Activated naive CD8-positive, alpha-beta T cell treated with anti-CD3 and anti-CD28 coated beads, Interleukin-2, amount 50 U/mL, for 24 hours (primary cell): ENCODE measurements around the gene UNC79.

Source experiments
- ATAC-seq: fragments of 150-1000 bp; cut with Tn5 transposase; one replicate; pipeline ENCODE4 v1.10.0; 2021
- DNase-seq: peaks from one replicate; pipeline ENCODE4 v3.0.0; 2021
- H3K27ac Mint-ChIP-seq: one replicate; pipeline ENCODE4 v1.8.0; 2021; ENCODE audit warnings: mild to moderate bottlenecking, mixed read lengths
- H3K27me3 Mint-ChIP-seq: one replicate; pipeline ENCODE4 v1.8.0; 2021; ENCODE audit warnings: mixed read lengths
- H3K36me3 Mint-ChIP-seq: one replicate; pipeline ENCODE4 v1.8.0; 2021; ENCODE audit warnings: low read depth, mixed read lengths
- H3K4me1 Mint-ChIP-seq: one replicate; pipeline ENCODE4 v1.8.0; 2021; ENCODE audit warnings: mixed read lengths
- H3K4me3 Mint-ChIP-seq: one replicate; pipeline ENCODE4 v1.8.0; 2021; ENCODE audit warnings: mild to moderate bottlenecking, moderate library complexity, mixed read lengths
- H3K9me3 Mint-ChIP-seq: one replicate; pipeline ENCODE4 v1.8.0; 2021; ENCODE audit warnings: mixed read lengths

Gene UNC79

DNA sequence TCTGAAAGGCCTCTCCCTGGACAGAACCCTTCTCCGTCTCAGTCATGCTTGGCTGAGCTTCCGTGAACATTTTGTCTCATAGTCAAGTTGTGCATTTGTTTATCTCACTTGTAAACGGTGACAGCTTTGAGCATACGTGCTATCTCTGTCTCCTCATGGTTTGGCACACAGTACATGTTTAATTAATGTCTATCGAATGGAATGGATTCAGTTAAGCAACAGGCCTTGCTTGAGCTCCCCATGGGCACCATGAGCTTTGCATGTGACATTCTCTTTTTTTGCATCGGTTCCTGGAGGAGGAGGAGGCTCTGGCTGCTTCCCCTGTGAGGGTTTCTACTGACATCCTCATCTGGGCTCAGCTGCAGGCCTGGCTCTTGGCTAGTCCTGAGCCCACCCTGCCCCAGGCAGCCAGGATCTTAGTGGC lies 277.6 kb downstream of the UNC79 start:
- H3K27me3 Mint-ChIP-seq = no peaks in the 10 kb centered on the region
- no peaks in the 10 kb centered on the region for H3K4me1 Mint-ChIP-seq
- no peaks in the 10 kb centered on the region for H3K9me3 Mint-ChIP-seq
- ATAC-seq (no peak), DNase-seq (no peak)
- H3K4me3 Mint-ChIP-seq = no peak overlapping the region
- H3K36me3 Mint-ChIP-seq = no peaks in the 10 kb centered on the region
- H3K27ac Mint-ChIP-seq = no peak overlapping the region

GRCh38 chr14:93708800-93709199 lies 278.1 kb downstream of the UNC79 start:
- Mint-ChIP-seq H3K4me3 (no peak overlapping the region), H3K36me3 (no peaks in the 10 kb centered on the region), H3K9me3 (no peaks in the 10 kb centered on the region), H3K4me1 (no peaks in the 10 kb centered on the region), H3K27me3 (no peaks in the 10 kb centered on the region), H3K27ac (no peak overlapping the region)
- no peak for ATAC-seq
- no peak for DNase-seq

- Mint-ChIP-seq H3K27ac (no peak overlapping the region), H3K36me3 (no peaks in the 10 kb centered on the region), H3K4me1 (no peaks in the 10 kb centered on the region), H3K4me3 (no peak overlapping the region), H3K27me3 (no peaks in the 10 kb centered on the region), H3K9me3 (no peaks in the 10 kb centered on the region)
- DNase-seq (no peak), ATAC-seq (no peak)
Measured at GRCh38 chr14:93709249-93709648, 278.5 kb downstream of the UNC79 start.

- no peaks in the 10 kb centered on the region for H3K9me3 Mint-ChIP-seq
- no peaks in the 10 kb centered on the region for H3K27me3 Mint-ChIP-seq
- no peaks in the 10 kb centered on the region for H3K36me3 Mint-ChIP-seq
- ATAC-seq = no peak
- no peaks in the 10 kb centered on the region for H3K4me1 Mint-ChIP-seq
- H3K27ac Mint-ChIP-seq = no peak overlapping the region
- DNase-seq = no peak
- H3K4me3 Mint-ChIP-seq = no peak overlapping the region
Measured at GRCh38 chr14:93712079-93712837, 281.5 kb downstream of the UNC79 start.

DNA sequence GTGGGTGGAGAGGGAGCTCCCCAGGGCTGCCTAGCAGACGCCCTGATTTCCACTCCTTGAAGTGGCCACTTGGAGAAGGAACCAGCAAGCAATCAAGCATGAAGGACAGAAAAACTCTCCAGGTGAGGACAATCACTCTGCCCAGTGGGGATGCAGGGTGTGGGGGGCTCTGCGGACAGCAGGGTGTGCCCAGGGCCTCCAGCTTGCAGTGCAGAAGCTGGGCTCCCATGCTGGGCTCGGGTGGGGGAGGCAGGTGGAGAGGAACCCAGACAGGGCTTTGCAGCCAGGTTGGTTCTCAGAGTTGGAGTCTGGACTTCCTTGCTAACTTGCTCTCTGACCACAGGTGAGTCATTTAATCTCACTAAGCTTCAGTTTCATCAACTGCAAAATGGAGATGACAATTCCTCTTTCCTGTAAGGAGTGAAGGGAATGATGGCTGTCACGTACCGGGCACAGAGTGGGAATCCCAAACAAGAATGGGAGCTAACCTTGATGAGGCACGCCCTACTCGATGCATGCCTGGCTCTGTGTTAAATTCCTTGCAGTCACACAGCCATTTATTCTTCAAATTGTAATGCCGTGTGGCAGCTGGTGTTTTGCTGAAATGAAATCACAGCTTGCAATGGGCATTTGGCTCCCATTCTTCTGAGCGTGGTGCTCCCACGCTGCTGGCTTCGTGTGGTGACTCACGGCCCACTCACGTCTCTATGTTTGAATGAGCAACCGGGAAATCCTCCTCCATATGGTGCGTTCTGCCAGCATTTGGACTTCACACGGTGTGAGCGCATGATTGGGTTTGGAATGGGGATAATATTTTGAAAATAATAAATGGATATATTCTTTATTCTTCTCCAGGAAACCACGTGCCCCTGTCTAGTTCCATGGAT lies 282.3 kb downstream of the UNC79 start:
- Mint-ChIP-seq H3K27me3 (no peaks in the 10 kb centered on the region), H3K36me3 (no peaks in the 10 kb centered on the region)
- DNase-seq = no peak

DNA sequence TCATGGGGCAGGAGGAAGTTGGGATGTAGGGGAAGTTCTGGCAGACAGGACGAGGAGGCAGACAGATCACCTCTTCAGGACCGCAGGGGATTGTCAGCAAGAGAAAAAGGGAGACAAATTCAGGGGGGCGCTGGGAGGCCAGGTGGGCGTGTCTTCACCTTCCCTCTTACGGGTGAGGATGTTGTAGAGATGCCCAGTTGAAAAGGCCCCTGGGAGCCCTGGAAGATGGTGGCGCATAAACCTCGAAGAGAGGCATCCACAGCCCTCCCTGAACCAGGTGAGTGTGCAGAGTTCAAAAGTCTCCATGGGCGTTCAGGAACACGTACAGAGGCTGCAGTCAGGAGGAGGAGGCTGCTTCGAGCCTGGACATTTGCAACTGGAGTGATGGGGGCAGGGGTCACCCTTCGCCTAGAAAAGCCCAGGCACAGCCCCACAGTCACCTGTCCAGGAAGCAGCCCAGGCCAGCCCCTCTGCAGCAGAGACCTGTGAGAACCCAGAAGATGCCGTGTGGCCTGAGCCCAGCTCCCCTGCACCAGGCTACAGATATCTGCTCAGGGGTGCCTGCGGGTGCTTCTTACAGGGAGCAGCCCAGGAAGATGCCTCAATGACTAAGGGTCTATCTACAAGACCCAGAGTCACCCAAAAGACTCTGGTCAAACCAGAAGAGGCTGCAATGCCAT lies 283.1 kb downstream of the UNC79 start:
- H3K36me3 Mint-ChIP-seq = no peaks in the 10 kb centered on the region
- ATAC-seq = no peak
- no peaks in the 10 kb centered on the region for H3K4me1 Mint-ChIP-seq
- no peak for DNase-seq
- H3K27me3 Mint-ChIP-seq = no peaks in the 10 kb centered on the region
- no peaks in the 10 kb centered on the region for H3K9me3 Mint-ChIP-seq
- H3K27ac Mint-ChIP-seq = no peak overlapping the region
- H3K4me3 Mint-ChIP-seq = no peak overlapping the region

More for the DNA sequence above, 282.3 kb downstream of the UNC79 start:
- ATAC-seq = no peak
- Mint-ChIP-seq H3K27ac (no peak overlapping the region), H3K4me1 (no peaks in the 10 kb centered on the region), H3K4me3 (no peak overlapping the region), H3K9me3 (no peaks in the 10 kb centered on the region)

GRCh38 chr14:93714605-93715004 lies 283.9 kb downstream of the UNC79 start:
- H3K9me3 Mint-ChIP-seq = no peaks in the 10 kb centered on the region
- DNase-seq = no peak
- no peaks in the 10 kb centered on the region for H3K27me3 Mint-ChIP-seq
- no peak overlapping the region for H3K4me3 Mint-ChIP-seq
- H3K27ac Mint-ChIP-seq = no peak overlapping the region
- no peaks in the 10 kb centered on the region for H3K4me1 Mint-ChIP-seq
- H3K36me3 Mint-ChIP-seq = no peaks in the 10 kb centered on the region
- no peak for ATAC-seq

GRCh38 chr14:93715279-93715927 lies 284.7 kb downstream of the UNC79 start:
- no peak for ATAC-seq
- H3K4me3 Mint-ChIP-seq = no peak overlapping the region
- no peaks in the 10 kb centered on the region for H3K4me1 Mint-ChIP-seq
- DNase-seq = no peak
- no peaks in the 10 kb centered on the region for H3K9me3 Mint-ChIP-seq
- H3K36me3 Mint-ChIP-seq = no peaks in the 10 kb centered on the region
- no peaks in the 10 kb centered on the region for H3K27me3 Mint-ChIP-seq
- no peak overlapping the region for H3K27ac Mint-ChIP-seq

DNA sequence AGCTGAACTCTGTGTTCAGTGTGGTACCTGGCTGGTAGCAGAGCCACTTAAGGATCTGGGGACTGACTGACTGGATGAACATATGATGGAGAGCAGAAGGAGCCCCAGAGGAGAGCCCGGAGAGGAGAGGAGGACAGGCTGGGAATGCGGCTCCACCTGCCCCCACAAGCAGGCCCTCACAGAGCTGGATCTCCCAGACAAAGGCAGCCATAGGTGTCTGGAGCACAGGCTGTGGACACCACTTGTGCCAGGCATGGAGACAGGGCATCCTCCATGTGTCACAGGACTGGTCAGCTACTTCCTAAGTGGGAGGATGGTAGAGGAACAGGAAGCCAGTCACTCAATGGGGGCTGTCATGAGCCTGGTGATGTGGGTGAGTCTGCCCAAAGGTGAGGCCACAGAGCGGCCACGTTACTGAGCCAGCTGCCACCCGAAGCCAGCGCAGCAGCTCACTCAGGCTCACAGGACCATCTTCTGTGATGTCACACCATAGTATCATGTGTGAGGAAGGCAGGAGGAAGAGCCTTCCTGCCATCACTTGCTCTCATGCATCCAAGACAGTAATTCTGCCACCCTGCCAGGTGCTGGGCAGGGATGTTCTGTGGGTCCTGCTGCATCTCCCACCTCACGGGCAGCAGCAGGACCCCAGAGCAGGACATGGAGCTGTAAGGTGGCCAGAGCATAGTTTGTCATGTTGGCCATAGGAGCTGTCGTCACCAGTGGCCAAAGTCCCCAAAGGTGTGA lies 285.4 kb downstream of the UNC79 start:
- Mint-ChIP-seq H3K27ac (no peak overlapping the region), H3K36me3 (no peaks in the 10 kb centered on the region), H3K4me1 (no peaks in the 10 kb centered on the region), H3K27me3 (no peaks in the 10 kb centered on the region), H3K9me3 (no peaks in the 10 kb centered on the region), H3K4me3 (no peak overlapping the region)
- ATAC-seq (no peak), DNase-seq (no peak)

DNA sequence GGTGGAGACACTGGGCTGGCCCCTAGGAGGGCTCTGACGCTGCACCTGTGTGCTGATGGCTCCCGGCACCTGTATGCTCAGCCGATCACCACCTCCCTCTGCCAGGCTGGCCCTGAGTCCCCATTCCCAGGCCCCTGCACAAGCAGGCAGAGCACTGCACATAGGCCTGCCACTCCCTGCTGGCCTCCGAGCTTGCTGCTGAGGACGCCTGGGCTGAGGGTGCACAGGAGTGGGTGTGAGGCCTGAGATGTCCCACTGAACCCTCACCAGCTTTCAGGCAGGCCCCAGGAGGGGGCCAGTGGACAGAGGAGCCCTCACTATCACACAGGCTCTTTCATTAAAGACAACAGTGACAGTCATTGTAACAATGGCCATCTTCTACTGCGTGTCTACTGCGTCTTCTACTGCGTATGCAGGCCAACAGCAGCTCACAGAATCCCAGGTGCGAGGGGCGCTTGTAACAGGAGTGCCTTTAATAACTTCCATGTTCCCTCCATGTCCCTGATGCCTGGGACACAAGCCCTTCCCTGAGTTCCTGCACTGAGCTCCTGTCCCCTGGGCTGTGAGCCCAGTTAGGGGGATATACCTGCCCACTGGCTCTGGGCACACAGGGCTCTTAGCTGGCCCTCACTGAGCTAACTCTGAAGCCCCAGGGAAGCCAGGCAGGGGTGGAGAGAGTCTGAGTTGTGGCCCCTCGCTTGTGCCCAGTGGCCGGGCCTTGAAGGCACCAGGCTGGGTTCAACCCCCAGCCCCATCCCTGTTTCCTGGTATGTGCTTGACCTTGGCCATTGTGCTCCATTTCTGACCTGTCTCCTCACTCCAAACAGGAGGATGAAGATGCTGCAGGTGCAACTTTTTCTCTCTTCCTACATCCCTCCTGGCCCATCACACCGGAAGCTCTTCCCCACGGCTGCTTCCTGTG lies 286.3 kb downstream of the UNC79 start:
- Mint-ChIP-seq H3K4me1 (no peaks in the 10 kb centered on the region), H3K4me3 (no peak overlapping the region), H3K36me3 (no peaks in the 10 kb centered on the region), H3K27ac (no peak overlapping the region), H3K27me3 (no peaks in the 10 kb centered on the region), H3K9me3 (no peaks in the 10 kb centered on the region)
- ATAC-seq = no peak
- no peak for DNase-seq

GRCh38 chr14:93717668-93718320 lies 287.1 kb downstream of the UNC79 start:
- H3K36me3 Mint-ChIP-seq = no peaks in the 10 kb centered on the region
- no peaks in the 10 kb centered on the region for H3K9me3 Mint-ChIP-seq
- no peak overlapping the region for H3K4me3 Mint-ChIP-seq
- no peak for DNase-seq
- H3K4me1 Mint-ChIP-seq = no peaks in the 10 kb centered on the region
- no peak overlapping the region for H3K27ac Mint-ChIP-seq
- no peaks in the 10 kb centered on the region for H3K27me3 Mint-ChIP-seq
- ATAC-seq = no peak

DNA sequence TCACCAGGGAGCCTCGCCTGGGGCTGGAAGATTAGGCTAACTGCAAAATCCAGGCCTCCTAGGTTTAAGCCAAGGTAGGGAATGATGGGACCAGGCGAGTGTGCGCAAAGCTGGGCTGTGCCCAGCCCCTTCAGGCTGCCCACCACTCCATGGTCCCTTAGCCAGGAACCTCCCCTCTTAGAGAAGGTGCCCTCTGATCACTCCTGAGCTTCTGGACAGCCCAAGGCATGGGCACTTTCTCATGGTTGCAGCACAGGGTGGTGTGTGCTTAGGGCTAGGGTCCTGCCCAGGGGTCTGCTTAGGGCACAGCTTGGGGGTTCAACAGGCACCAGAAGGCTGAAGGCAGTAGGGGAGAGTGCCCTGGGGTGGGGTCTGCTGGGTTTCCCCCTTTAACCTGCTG lies 288.5 kb downstream of the UNC79 start:
- no peak for DNase-seq
- H3K27me3 Mint-ChIP-seq = no peaks in the 10 kb centered on the region
- H3K36me3 Mint-ChIP-seq = no peaks in the 10 kb centered on the region
- H3K4me3 Mint-ChIP-seq = no peak overlapping the region
- no peaks in the 10 kb centered on the region for H3K4me1 Mint-ChIP-seq
- no peak for ATAC-seq
- H3K9me3 Mint-ChIP-seq = no peaks in the 10 kb centered on the region
- no peak overlapping the region for H3K27ac Mint-ChIP-seq
